ENCODE data around the gene BOD1. TPM values are rescaled to one million over a fixed set of nuclear protein-coding genes. Genes with fewer than 3 reads are reported as not detected.
A peak's percentile ranks its signal among the peaks of the same experiment; 100 is the strongest.

BOD1 gene
- total RNA-seq, 1 donor from 2014 or later, result 101 TPM

GRCh38 chr5:173644673-173645436, 28.4 kb upstream of the BOD1 start:
- H3K27me3 Mint-ChIP-seq, result peaks cover 3% of the 10 kb centered on the region
- no peak overlapping the region for H3K4me3 Mint-ChIP-seq (ENCODE audit: low read depth)
- H3K27ac Mint-ChIP-seq, result peak overlapping the region; percentile 9
- no peak for TF ChIP-seq CTCF (IDR thresholded peaks at IDR 0.05; ENCODE audit: unreplicated experiment)
- DNase-seq (ENCODE audit: low spot score, unreplicated experiment), result no peak
- H3K36me3 Mint-ChIP-seq (ENCODE audit: insufficient read depth), result no peaks in the 10 kb centered on the region
- no peaks in the 10 kb centered on the region for H3K9me3 Mint-ChIP-seq (ENCODE audit: low read depth)
- peaks cover 11% of the 10 kb centered on the region for H3K4me1 Mint-ChIP-seq (ENCODE audit: low read depth)

- no peak for TF ChIP-seq CTCF (IDR thresholded peaks at IDR 0.05; ENCODE audit: unreplicated experiment)
- DNase-seq (ENCODE audit: low spot score, unreplicated experiment), result no peak
- Mint-ChIP-seq H3K4me3 (ENCODE audit: low read depth) (no peak overlapping the region), H3K36me3 (ENCODE audit: insufficient read depth) (no peaks in the 10 kb centered on the region), H3K4me1 (ENCODE audit: low read depth) (peaks cover 11% of the 10 kb centered on the region), H3K9me3 (ENCODE audit: low read depth) (no peaks in the 10 kb centered on the region), H3K27me3 (peaks cover 3% of the 10 kb centered on the region), H3K27ac (peak overlapping the region; percentile 80)
Measured at GRCh38 chr5:173643964-173644363, 27.5 kb upstream of the BOD1 start.

- Mint-ChIP-seq H3K27ac (no peak overlapping the region), H3K4me3 (ENCODE audit: low read depth) (no peak overlapping the region), H3K36me3 (ENCODE audit: insufficient read depth) (no peaks in the 10 kb centered on the region), H3K9me3 (ENCODE audit: low read depth) (no peaks in the 10 kb centered on the region), H3K4me1 (ENCODE audit: low read depth) (peaks cover 11% of the 10 kb centered on the region), H3K27me3 (peaks cover 3% of the 10 kb centered on the region)
- no peak for TF ChIP-seq CTCF (IDR thresholded peaks at IDR 0.05; ENCODE audit: unreplicated experiment)
- DNase-seq (ENCODE audit: low spot score, unreplicated experiment), result no peak
Measured at GRCh38 chr5:173642895-173643481, 26.5 kb upstream of the BOD1 start.

- DNase-seq (ENCODE audit: low spot score, unreplicated experiment), result no peak
- Mint-ChIP-seq H3K4me1 (ENCODE audit: low read depth) (peaks cover 11% of the 10 kb centered on the region), H3K27me3 (peaks cover 3% of the 10 kb centered on the region), H3K27ac (no peak overlapping the region), H3K4me3 (ENCODE audit: low read depth) (no peak overlapping the region), H3K36me3 (ENCODE audit: insufficient read depth) (no peaks in the 10 kb centered on the region), H3K9me3 (ENCODE audit: low read depth) (no peaks in the 10 kb centered on the region)
- TF ChIP-seq CTCF (IDR thresholded peaks at IDR 0.05; ENCODE audit: unreplicated experiment), result no peak
Measured at GRCh38 chr5:173642191-173642816, 25.9 kb upstream of the BOD1 start.

- no peak for DNase-seq (ENCODE audit: low spot score, unreplicated experiment)
- peaks cover 6% of the 10 kb centered on the region for H3K4me1 Mint-ChIP-seq (ENCODE audit: low read depth)
- H3K27ac Mint-ChIP-seq, result no peak overlapping the region
- H3K36me3 Mint-ChIP-seq (ENCODE audit: insufficient read depth), result no peaks in the 10 kb centered on the region
- H3K4me3 Mint-ChIP-seq (ENCODE audit: low read depth), result no peak overlapping the region
- no peaks in the 10 kb centered on the region for H3K9me3 Mint-ChIP-seq (ENCODE audit: low read depth)
- H3K27me3 Mint-ChIP-seq, result no peaks in the 10 kb centered on the region
- no peak for TF ChIP-seq CTCF (IDR thresholded peaks at IDR 0.05; ENCODE audit: unreplicated experiment)
Measured at GRCh38 chr5:173640156-173640804, 23.8 kb upstream of the BOD1 start.

All from progenitor cell of endocrine pancreas (in vitro differentiated cells).